Ishikawa (cell line): ENCODE data around the gene HERC4.

Experiments used
- CEBPB ChIP-seq: IDR thresholded peaks from 2 replicates; pipeline ENCODE4 v1.6.1; 2012
- CREB1 ChIP-seq: IDR thresholded peaks from 2 replicates; pipeline ENCODE4 v1.6.1; 2012; ENCODE audit warnings: low read depth
- EGR1 ChIP-seq: IDR thresholded peaks from 2 replicates; pipeline ENCODE4 v1.6.1; 2012
- EP300 ChIP-seq: IDR thresholded peaks from 2 replicates; pipeline ENCODE4 v1.6.1; 2012; ENCODE audit warnings: borderline replicate concordance
- FOXM1 ChIP-seq: IDR thresholded peaks from 2 replicates; pipeline ENCODE4 v1.6.1; 2012; ENCODE audit warnings: low read depth, borderline replicate concordance
- MAX ChIP-seq: IDR thresholded peaks from 2 replicates; pipeline ENCODE4 v1.6.1; 2012
- REST ChIP-seq: IDR thresholded peaks from 2 replicates; pipeline ENCODE4 v1.6.1; 2012; ENCODE audit warnings: low read depth, mild to moderate bottlenecking
- TAF1 ChIP-seq: IDR thresholded peaks from 2 replicates; pipeline ENCODE4 v1.6.1; 2012; ENCODE audit warnings: low read depth, mild to moderate bottlenecking
- TCF12 ChIP-seq: IDR thresholded peaks from 2 replicates; pipeline ENCODE4 v1.6.1; 2012; ENCODE audit warnings: low read depth
- USF1 ChIP-seq: IDR thresholded peaks from 2 replicates; pipeline ENCODE4 v1.6.1; 2012

GRCh38 chr10:68121020-68121743 is 46.1 kb upstream of the HERC4 start:
- no peak for TF ChIP-seq MAX
- no peak for TF ChIP-seq TCF12
- TF ChIP-seq EGR1, result no peak
- TF ChIP-seq CEBPB, result no peak
- no peak for TF ChIP-seq TAF1
- TF ChIP-seq USF1, result no peak
- TF ChIP-seq CREB1, result no peak
- no peak for TF ChIP-seq REST
- no peak for TF ChIP-seq EP300
- no peak for TF ChIP-seq FOXM1
